ENCODE measurements around the gene COL11A2. TPM values are rescaled to one million over a fixed set of nuclear protein-coding genes. Genes with fewer than 3 reads are reported as not detected.
"Not testable (repeated sequence)": the region's sequence is repeated elsewhere in the genome, so short reads cannot be mapped to it uniquely, and the experiment has no call there.

Gene COL11A2
- total RNA-seq, 2 experiments from 2014 or later: 2.8 to 3.0 TPM

- intact Hi-C loops (cut with DNase I, micrococcal nuclease): no loop called here
- no peak overlapping the region for H3K27ac ChIP-seq (ENCODE audit: low read depth in 1 of 2, low read length in 2 of 2)
- TF ChIP-seq CTCF (IDR thresholded peaks at IDR 0.05): no peak
- H3K4me1 ChIP-seq (ENCODE audit: insufficient read depth, low read length): no peaks in the 10 kb centered on the region
- Mint-ChIP-seq H3K4me3 (no peak overlapping the region), H3K27me3 (peaks cover 36% of the 10 kb centered on the region), H3K4me1 (ENCODE audit: low read depth) (peaks cover 8% of the 10 kb centered on the region), H3K36me3 (ENCODE audit: low read depth) (no peaks in the 10 kb centered on the region), H3K27ac (no peak overlapping the region), H3K9me3 (no peaks in the 10 kb centered on the region)
- ChIA-PET POLR2A (no interaction called here), CTCF (interaction anchor here (0.7 kb wide), 1 partner anchor 971 kb away, joined by 3 read pairs; no protein-coding TSS in a partner anchor)
- H3K9me3 ChIP-seq (ENCODE audit: control insufficient read depth in 1 of 2, insufficient read depth in 1 of 2, low read length in 2 of 2): no peaks in the 10 kb centered on the region
- DNase-seq (no peak), ATAC-seq (ENCODE audit: poor library complexity) (no peak)
- H3K27me3 ChIP-seq (ENCODE audit: control insufficient read depth in 1 of 2, insufficient read depth in 2 of 2, low read length in 2 of 2): peaks cover 11% of the 10 kb centered on the region in 2 experiments
- H3K36me3 ChIP-seq (ENCODE audit: insufficient read depth, low read length): no peaks in the 10 kb centered on the region
- no peak overlapping the region for H3K4me3 ChIP-seq (ENCODE audit: low read length)
These were observed 44.6 kb upstream of the COL11A2 start for GRCh38 chr6:33236852-33237251.

DNA sequence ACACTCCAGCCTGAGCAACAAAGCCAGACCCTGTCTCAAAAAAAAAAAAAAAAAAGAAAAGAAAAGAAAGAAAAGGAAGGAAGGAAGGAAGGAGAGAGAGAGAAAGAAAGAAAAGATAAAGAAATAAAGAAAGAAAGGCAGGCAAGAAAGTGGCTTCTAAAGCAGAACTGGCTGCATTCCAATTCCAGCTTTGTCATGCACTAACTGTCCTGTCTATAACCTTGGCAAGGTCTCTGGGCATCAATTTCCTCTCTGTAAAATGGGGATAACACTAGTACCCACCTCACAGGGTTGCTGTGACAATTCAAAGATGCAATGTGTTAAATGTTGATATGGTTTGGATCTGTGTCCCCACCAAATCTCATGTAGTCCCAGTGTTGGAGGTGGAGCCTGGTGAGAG is 44.1 kb upstream of the COL11A2 start:
- POLR2A ChIA-PET: no interaction called here
- DNase-seq (no peak), ATAC-seq (ENCODE audit: poor library complexity) (no peak)
- intact Hi-C loops (cut with DNase I, micrococcal nuclease): no loop called here
- H3K4me3 Mint-ChIP-seq: no peak overlapping the region
- no peaks in the 10 kb centered on the region for H3K4me1 ChIP-seq (ENCODE audit: insufficient read depth, low read length)
- no peak overlapping the region for H3K27ac ChIP-seq (ENCODE audit: low read depth in 1 of 2, low read length in 2 of 2)
- no peaks in the 10 kb centered on the region for H3K36me3 Mint-ChIP-seq (ENCODE audit: low read depth)
- no peaks in the 10 kb centered on the region for H3K36me3 ChIP-seq (ENCODE audit: insufficient read depth, low read length)
- H3K27ac Mint-ChIP-seq: no peak overlapping the region
- H3K9me3 ChIP-seq (ENCODE audit: control insufficient read depth in 1 of 2, insufficient read depth in 1 of 2, low read length in 2 of 2): no peaks in the 10 kb centered on the region
- no peak overlapping the region for H3K4me3 ChIP-seq (ENCODE audit: low read length)
- H3K9me3 Mint-ChIP-seq: no peaks in the 10 kb centered on the region
- CTCF ChIA-PET: interaction anchor here (0.6 to 0.7 kb wide), 2 partner anchors 442 to 971 kb away, joined by 3 read pairs; no protein-coding TSS in a partner anchor
- peaks cover 11% of the 10 kb centered on the region in 2 experiments for H3K27me3 ChIP-seq (ENCODE audit: control insufficient read depth in 1 of 2, insufficient read depth in 2 of 2, low read length in 2 of 2)
- H3K27me3 Mint-ChIP-seq: peaks cover 41% of the 10 kb centered on the region
- no peak for TF ChIP-seq CTCF (IDR thresholded peaks at IDR 0.05)
- H3K4me1 Mint-ChIP-seq (ENCODE audit: low read depth): peaks cover 5% of the 10 kb centered on the region

DNA sequence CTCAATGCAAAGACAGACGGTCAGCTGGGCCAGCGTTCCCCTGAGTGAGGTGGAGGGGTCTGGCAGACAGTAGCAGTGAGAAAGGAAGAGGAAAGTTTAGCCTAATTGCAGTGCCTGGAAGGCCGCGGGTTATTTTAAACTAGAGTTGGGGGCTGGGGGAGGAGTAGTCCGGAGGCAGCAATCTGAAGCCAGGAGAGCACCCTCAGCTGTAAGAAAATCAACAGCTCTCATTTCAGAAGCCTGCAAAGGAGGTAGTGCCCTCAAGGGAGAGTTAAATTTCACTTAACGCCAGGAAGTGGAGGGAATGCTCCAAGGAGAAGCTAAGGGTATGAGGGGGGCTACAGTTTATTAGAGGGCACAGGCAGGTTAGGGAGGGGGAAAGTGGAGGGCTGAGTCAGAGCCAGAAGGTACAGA is 43.0 kb upstream of the COL11A2 start:
- Mint-ChIP-seq H3K27me3 (peaks cover 47% of the 10 kb centered on the region), H3K27ac (no peak overlapping the region), H3K4me1 (ENCODE audit: low read depth) (peaks cover 2% of the 10 kb centered on the region), H3K4me3 (no peak overlapping the region), H3K9me3 (no peaks in the 10 kb centered on the region), H3K36me3 (ENCODE audit: low read depth) (no peaks in the 10 kb centered on the region)
- Histone ChIP-seq H3K9me3 (ENCODE audit: control insufficient read depth in 1 of 2, insufficient read depth in 1 of 2, low read length in 2 of 2) (no peaks in the 10 kb centered on the region), H3K4me3 (ENCODE audit: low read length) (no peak overlapping the region), H3K27ac (ENCODE audit: low read depth in 1 of 2, low read length in 2 of 2) (no peak overlapping the region), H3K36me3 (ENCODE audit: insufficient read depth, low read length) (no peaks in the 10 kb centered on the region), H3K4me1 (ENCODE audit: insufficient read depth, low read length) (no peaks in the 10 kb centered on the region), H3K27me3 (ENCODE audit: control insufficient read depth in 1 of 2, insufficient read depth in 2 of 2, low read length in 2 of 2) (peaks cover 11% of the 10 kb centered on the region in 2 experiments)
- ATAC-seq (ENCODE audit: poor library complexity) (no peak), DNase-seq (no peak)
- ChIA-PET CTCF (no interaction called here), POLR2A (interaction anchor here (0.6 kb wide), 1 partner anchor 836 kb away, joined by 4 read pairs; no protein-coding TSS in a partner anchor)
- TF ChIP-seq CTCF (IDR thresholded peaks at IDR 0.05): no peak
- intact Hi-C loops (cut with DNase I, micrococcal nuclease): no loop called here

DNA sequence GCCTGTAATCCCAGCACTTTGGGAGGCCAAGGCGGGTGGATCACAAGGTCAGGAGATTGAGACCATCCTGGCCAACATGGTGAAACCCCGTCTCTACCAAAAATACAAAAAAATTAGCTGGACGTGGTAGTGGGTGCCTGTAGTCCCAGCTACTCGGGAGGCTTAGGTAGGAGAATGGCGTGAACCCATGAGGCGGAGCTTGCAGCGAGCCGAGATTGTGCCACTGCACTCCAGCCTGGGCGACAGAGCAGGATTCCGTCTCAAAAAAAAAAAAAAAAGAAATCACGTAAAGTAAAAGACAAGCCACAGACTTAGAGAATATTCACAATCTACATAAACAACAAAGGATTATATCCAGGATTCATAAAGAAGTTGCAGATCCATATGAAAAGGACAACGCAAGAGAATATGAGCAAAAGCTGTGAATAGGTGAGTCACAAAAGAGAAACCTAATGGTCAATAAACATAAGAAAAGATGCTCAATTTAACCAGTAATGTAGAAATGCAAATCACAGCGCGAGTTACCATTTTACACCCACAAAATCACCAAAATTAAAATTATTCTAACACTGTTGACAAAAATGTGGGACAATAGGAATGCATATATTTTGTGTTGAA is 34.3 kb upstream of the COL11A2 start:
- H3K4me3 ChIP-seq (ENCODE audit: low read length); H3K36me3 ChIP-seq (ENCODE audit: insufficient read depth, low read length); intact Hi-C loops (cut with DNase I, micrococcal nuclease); ATAC-seq (ENCODE audit: poor library complexity); H3K4me1 ChIP-seq (ENCODE audit: insufficient read depth, low read length); H3K9me3 ChIP-seq (ENCODE audit: control insufficient read depth in 1 of 2, insufficient read depth in 1 of 2, low read length in 2 of 2); H3K4me1 Mint-ChIP-seq (ENCODE audit: low read depth); H3K9me3 Mint-ChIP-seq; H3K27ac ChIP-seq (ENCODE audit: low read depth in 1 of 2, low read length in 2 of 2); H3K4me3 Mint-ChIP-seq; POLR2A ChIA-PET; H3K27ac Mint-ChIP-seq; H3K36me3 Mint-ChIP-seq (ENCODE audit: low read depth); DNase-seq; H3K27me3 ChIP-seq (ENCODE audit: control insufficient read depth in 1 of 2, insufficient read depth in 2 of 2, low read length in 2 of 2): not testable (repeated sequence)
- H3K27me3 Mint-ChIP-seq: peaks cover 44% of the 10 kb centered on the region
- CTCF ChIA-PET: interaction anchor here (0.6 to 0.8 kb wide), 2 partner anchors 22 to 141 kb away, joined by 3 to 5 read pairs; no protein-coding TSS in a partner anchor

All from CD4-positive, alpha-beta T cell (primary cell).